Epithelial cell of esophagus (primary cell): ENCODE results near the gene ZSCAN16.

Source experiments
- DNase-seq: peaks from one replicate; pipeline ENCODE4 v3.0.0; 2010; ENCODE audit warnings: low read depth
- H3K4me3 ChIP-seq: 2 replicates; pipeline ENCODE4 v1.5.1; 2011; ENCODE audit warnings: mild to moderate bottlenecking, low read length, control low read depth
- TF ChIP-seq, protein P1 (sequence below): IDR thresholded peaks from 2 replicates; pipeline ENCODE4 v1.5.1; 2011; ENCODE audit warnings: low read depth, mild to moderate bottlenecking, low read length, control low read depth, inconsistent platforms; ENCODE audit not compliant: insufficient read depth; ENCODE audit errors: missing control alignments

The ZSCAN16 gene

DNA sequence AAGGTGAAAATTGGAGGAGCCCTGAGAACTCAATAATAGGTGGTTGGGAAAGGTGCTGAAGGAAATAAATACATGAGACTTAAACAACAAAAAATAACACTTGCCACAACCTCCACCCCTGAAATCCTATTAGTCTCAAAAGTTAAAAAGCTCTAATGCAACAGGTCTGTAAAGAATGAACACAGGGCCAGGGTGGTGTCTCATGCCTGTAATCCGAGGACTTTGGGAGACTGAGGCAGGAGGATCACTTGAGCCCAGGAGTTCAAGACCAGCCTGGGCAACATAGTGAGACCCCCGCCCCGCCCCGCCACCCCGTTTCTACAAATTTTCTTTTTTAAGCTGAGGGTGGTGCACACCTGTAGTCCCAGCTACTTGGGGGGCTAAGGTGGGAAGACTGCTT lies 16.2 kb downstream of the ZSCAN16 start:
- H3K4me3 ChIP-seq = no peak overlapping the region
- no peak for DNase-seq
- TF ChIP-seq, protein P1, sequence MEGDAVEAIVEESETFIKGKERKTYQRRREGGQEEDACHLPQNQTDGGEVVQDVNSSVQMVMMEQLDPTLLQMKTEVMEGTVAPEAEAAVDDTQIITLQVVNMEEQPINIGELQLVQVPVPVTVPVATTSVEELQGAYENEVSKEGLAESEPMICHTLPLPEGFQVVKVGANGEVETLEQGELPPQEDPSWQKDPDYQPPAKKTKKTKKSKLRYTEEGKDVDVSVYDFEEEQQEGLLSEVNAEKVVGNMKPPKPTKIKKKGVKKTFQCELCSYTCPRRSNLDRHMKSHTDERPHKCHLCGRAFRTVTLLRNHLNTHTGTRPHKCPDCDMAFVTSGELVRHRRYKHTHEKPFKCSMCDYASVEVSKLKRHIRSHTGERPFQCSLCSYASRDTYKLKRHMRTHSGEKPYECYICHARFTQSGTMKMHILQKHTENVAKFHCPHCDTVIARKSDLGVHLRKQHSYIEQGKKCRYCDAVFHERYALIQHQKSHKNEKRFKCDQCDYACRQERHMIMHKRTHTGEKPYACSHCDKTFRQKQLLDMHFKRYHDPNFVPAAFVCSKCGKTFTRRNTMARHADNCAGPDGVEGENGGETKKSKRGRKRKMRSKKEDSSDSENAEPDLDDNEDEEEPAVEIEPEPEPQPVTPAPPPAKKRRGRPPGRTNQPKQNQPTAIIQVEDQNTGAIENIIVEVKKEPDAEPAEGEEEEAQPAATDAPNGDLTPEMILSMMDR = no peak

DNA sequence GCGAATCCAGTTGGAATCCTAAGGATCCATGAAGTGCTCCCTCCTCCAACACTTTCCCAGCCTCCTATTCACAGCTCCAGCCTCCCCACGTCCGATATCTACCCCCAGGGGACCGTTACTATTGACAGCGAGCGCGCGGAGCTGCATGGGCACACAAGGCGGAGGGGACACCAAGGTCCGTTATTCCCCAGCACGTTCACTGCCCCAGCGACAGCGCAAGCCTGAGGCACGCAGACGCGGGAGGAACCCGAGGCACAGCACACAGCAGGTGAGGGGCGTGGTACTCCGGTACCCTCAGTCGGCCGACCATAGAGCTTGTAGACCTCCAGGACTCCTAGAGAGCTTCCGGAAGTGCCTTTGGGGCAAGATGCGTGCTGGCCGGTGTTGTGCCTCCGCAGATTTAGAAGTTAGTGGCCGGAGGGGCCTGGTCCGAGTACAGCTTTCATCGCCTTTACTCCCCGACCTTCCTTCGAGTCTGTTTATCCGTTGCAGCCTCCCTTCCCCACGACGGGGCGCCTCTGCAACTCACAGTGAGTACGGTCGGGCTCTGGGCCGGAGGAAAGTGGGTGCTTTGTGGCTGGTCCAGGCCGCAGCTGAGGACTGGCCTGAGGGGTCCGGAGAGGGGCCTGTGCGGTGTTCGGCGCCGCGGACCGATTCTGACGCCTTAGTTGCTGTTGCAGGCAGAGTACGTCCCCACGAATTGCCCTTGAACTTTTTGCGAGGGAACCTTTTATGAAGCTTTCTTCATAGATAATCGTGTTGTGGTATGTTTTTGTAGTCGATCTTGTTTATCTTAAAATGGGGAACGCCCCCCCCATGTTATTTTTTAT lies 17.3 kb downstream of the ZSCAN16 start, which contains the start of gene ZKSCAN8:
TSS of gene ZKSCAN8 (plus strand) at position 384 of the 830 bp plus-strand sequence. CDS start 6,525 bp downstream, outside the sequence.
- H3K4me3 ChIP-seq = peak within 1 kb of the TSS; percentile 89
- TF ChIP-seq, protein P1 = no peak
- DNase-seq = peak; percentile 86

DNA sequence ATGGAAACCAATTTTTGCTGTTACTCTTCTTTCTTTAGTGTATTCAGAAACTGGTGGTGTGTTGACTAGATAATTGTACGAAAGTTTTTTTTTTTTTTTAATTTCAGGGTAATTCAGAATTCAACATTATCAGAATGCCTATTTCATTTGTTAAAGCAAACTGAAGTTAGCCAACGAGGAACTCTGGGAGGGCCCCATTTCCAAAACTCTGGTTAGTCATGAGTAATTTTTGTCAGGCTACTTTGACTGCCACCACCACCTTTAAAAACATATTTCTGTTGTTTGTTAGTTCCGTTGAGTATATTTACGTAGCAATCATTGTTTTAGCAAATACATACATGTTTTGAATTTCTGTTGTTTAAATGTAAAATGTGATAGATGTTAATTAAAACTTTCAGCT lies 18.0 kb downstream of the ZSCAN16 start:
- DNase-seq = peak; percentile 31
- peak overlapping the region; percentile 89 for H3K4me3 ChIP-seq
- TF ChIP-seq, protein P1 = no peak

DNA sequence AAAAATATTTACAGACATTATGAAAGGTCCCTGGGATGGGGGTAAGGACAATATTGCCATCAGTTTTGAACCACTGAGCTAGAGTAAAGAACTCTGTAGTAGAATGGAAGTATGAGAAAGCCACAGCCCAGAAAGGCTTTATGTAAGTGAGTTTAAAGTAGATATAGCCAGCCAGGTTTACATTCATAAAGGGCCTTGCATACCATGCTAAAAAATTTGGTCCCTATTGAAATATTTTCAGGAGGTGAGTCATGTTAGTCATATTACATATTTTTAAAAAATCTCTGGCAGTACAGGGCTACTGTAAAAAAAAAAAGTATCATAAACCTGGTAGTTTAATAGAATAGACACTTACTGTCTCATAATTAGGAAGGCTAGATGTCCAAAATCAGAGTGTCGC lies 20.8 kb downstream of the ZSCAN16 start:
- H3K4me3 ChIP-seq = no peak overlapping the region
- TF ChIP-seq, protein P1 = no peak
- DNase-seq = no peak

DNA sequence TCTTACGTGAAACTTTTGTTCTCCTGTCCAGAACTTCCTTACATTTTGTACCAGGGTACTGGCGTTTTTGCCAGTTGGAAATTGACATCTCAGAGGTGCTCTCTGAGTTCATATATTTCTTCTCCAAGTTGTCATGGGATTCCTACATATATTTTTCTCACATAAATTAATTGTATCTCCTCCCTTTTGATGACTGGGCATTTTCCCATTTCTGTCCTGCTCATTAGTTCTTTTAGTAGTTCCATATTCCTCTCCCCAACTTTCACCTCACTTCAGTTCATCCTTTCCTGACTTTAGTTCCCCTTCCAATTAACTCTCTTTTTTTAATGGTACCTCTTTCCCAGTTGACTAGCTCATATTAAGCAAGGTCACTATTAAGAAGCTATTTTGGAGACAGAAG lies 28.1 kb downstream of the ZSCAN16 start:
- no peak overlapping the region for H3K4me3 ChIP-seq
- TF ChIP-seq, protein P1 = no peak
- DNase-seq = no peak

DNA sequence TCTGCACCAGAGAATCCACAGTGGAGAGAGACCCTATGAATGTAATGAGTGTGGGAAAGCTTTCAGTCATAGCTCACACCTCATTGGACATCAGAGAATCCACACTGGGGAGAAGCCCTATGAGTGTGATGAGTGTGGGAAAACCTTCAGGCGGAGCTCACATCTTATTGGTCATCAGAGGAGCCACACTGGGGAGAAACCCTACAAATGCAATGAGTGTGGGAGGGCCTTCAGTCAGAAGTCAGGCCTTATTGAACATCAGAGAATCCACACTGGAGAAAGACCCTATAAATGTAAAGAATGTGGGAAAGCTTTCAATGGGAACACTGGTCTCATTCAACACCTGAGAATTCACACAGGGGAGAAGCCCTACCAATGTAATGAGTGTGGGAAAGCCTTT lies 29.1 kb downstream of the ZSCAN16 start:
- TF ChIP-seq, protein P1 = no peak
- H3K4me3 ChIP-seq = no peak overlapping the region
- no peak for DNase-seq

DNA sequence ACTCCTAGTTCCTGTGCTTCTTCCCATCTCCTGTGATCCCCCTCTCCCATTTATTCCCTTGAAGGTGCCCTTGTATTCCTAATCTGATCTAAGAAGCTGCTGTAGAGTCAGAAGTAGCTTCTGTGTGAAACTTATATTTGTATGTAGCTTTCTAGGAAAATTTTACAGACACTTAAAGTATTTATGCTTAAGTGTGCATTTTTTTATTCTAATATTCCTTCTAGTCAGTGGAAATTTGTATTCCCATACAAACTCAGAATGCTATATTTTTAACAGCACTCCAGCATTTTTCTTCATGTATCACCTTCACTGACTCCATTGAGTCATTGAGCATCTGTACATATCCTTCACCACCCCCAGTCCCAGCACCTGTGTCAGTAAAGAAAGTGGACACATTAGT lies 29.9 kb downstream of the ZSCAN16 start:
- TF ChIP-seq, protein P1 = no peak
- no peak overlapping the region for H3K4me3 ChIP-seq
- DNase-seq = no peak
